Caco-2 (cell line): ENCODE measurements around the gene CIAO2A. TPM values are rescaled to one million over a fixed set of nuclear protein-coding genes. Genes with fewer than 3 reads are reported as not detected.
A peak's percentile ranks its signal among the peaks of the same experiment; 100 is the strongest.

Source experiments
- Bru-seq: library from RNA; stranded (reverse); fragments of 400-500 nt; gene quantifications from one replicate; lab custom pipeline; 2021; lab: Mats Ljungman, UMichigan
- BruChase-seq, 2 experiments: library from RNA; stranded (reverse); fragments of 400-500 nt; gene quantifications; one replicate each; lab custom pipeline; 2021; lab: Mats Ljungman, UMichigan
- BruUV-seq: library from RNA; stranded (reverse); fragments of 400-500 nt; replicated peaks from 2 replicates; lab custom pipeline; 2021; lab: Mats Ljungman, UMichigan
- CTCF ChIA-PET: fragments of 300-600 bp; sonication (Branson Sonifier 250); formaldehyde crosslinking; loops from one replicate; lab custom pipeline; 2022; ENCODE audit warnings: antibody characterized with exemption; lab: Charles Lee
- POLR2A ChIA-PET: fragments of 300-600 bp; sonication (Branson Sonifier 250); formaldehyde crosslinking; loops from one replicate; lab custom pipeline; 2022; ENCODE audit warnings: antibody characterized with exemption; lab: Charles Lee
- DNase-seq, 2 experiments: peaks; one replicate each; pipeline versions ENCODE4 v3.0.0 to v3.0.0-alpha.2; 2020 to 2022
- H3K27me3 ChIP-seq: replicated peaks from 2 replicates; pipeline ENCODE4 v1.6.0; 2011; ENCODE audit warnings: low read length; ENCODE audit not compliant: control insufficient read depth, insufficient read depth
- H3K36me3 ChIP-seq: 2 replicates; pipeline ENCODE4 v1.5.1; 2011; ENCODE audit warnings: low read length; ENCODE audit not compliant: control insufficient read depth, insufficient read depth
- H3K4me1 ChIP-seq: fragments of 250-450 bp; sonication (Bioruptor Pico); 2 replicates; pipeline ENCODE4 v1.5.1; 2020; ENCODE audit warnings: mild to moderate bottlenecking
- H3K4me3 ChIP-seq: 2 replicates; pipeline ENCODE4 v1.5.1; 2011; ENCODE audit warnings: low read depth, mild to moderate bottlenecking, control low read depth, low read length
- H3K9me3 ChIP-seq: fragments of 250-450 bp; sonication (Bioruptor Pico); 2 replicates; pipeline ENCODE4 v1.5.1; 2020; ENCODE audit warnings: mild to moderate bottlenecking, moderate library complexity
- H3K27ac Mint-ChIP-seq: one replicate; pipeline ENCODE4 v1.8.0; 2022; ENCODE audit warnings: mixed read lengths; ENCODE audit not compliant: unreplicated experiment
- H3K27me3 Mint-ChIP-seq: one replicate; pipeline ENCODE4 v1.8.0; 2022; ENCODE audit warnings: mixed read lengths; ENCODE audit not compliant: insufficient read depth, unreplicated experiment
- H3K36me3 Mint-ChIP-seq: one replicate; pipeline ENCODE4 v1.8.0; 2022; ENCODE audit warnings: mild to moderate bottlenecking, mixed read lengths; ENCODE audit not compliant: insufficient read depth, unreplicated experiment
- H3K4me1 Mint-ChIP-seq: one replicate; pipeline ENCODE4 v1.8.0; 2022; ENCODE audit warnings: low read depth, mixed read lengths; ENCODE audit not compliant: unreplicated experiment
- H3K4me3 Mint-ChIP-seq: one replicate; pipeline ENCODE4 v1.8.0; 2022; ENCODE audit warnings: mild to moderate bottlenecking, moderate library complexity, mixed read lengths; ENCODE audit not compliant: unreplicated experiment
- H3K9me3 Mint-ChIP-seq: one replicate; pipeline ENCODE4 v1.8.0; 2022; ENCODE audit warnings: mixed read lengths; ENCODE audit not compliant: unreplicated experiment
- CTCF ChIP-seq, 2 experiments: fragments of 200-600 bp in 1 of 2; IDR thresholded peaks; 1 replicate in 1 of 2; 2 replicates in 1 of 2; pipeline versions ENCODE4 v1.5.1 to v1.8.0; 2011 to 2022; ENCODE audit warnings: antibody characterized with exemption in 1 of 2, control low read depth in 1 of 2, inconsistent platforms in 1 of 2, low read depth in 1 of 2, low read length in 1 of 2, mild to moderate bottlenecking in 1 of 2, moderate library complexity in 1 of 2; ENCODE audit not compliant: insufficient read depth in 1 of 2, severe bottlenecking in 1 of 2, unreplicated experiment in 1 of 2
- intact Hi-C: fragments of 100-400 bp; cut with micrococcal nuclease; formaldehyde crosslinking; loops from one replicate; pipeline ENCODE4 v1.10.0; 2022; ENCODE audit not compliant: unreplicated experiment
- long read RNA-seq: library from polyadenylated mRNA; stranded (forward); transcript quantifications from one replicate; pipeline ENCODE4 v2.0.0, GENCODE V29; 2022
- total RNA-seq: library from RNA; stranded (reverse); gene quantifications from 2 replicates; pipeline ENCODE4 v1.2.3, GENCODE V29; 2022

CIAO2A gene
- 61.6 and 63.7 TPM in 2 replicates for total RNA-seq
- Bru-seq, nascent RNA = percentile 72 among the genes with signal in this experiment
- percentile 74 among the genes with signal in this experiment for BruChase-seq, experiment 1, labeled RNA remaining after a 2-hour chase
- percentile 83 among the genes with signal in this experiment for BruChase-seq, experiment 2, labeled RNA remaining after a 6-hour chase
- long read RNA-seq, transcript CIAO2A-201 (5 exons, 1,105 nt) = major isoform, 96 of 131 reads
- long read RNA-seq, transcript CIAO2A-206 (4 exons, 561 nt) = minor isoform, 6 of 131 reads
- long read RNA-seq, transcript CIAO2A-202 (4 exons, 826 nt) = minor isoform, 27 of 131 reads
- long read RNA-seq, partial matches to known transcripts = 0 of 131 reads
- long read RNA-seq, other reads (novel, unspliced or antisense) = 2 of 131 reads

GRCh38 chr15:64093627-64094417, at the start of gene CIAO2A:
Gene CIAO2A (minus strand): TSS chr15:64093838. CDS start chr15:64093768, 70 bp downstream.
- H3K36me3 ChIP-seq = no peaks in the 10 kb centered on the region
- no peak for TF ChIP-seq CTCF (IDR thresholded peaks at IDR 0.05; ENCODE audit: insufficient read depth in 1 of 2, low read depth in 1 of 2, low read length in 1 of 2, severe bottlenecking in 1 of 2, unreplicated experiment in 1 of 2)
- peak within 1 kb of the TSS; percentile 99 for H3K4me3 Mint-ChIP-seq

GRCh38 chr15:64143276-64143675, 49.6 kb upstream of the CIAO2A start:
- CTCF ChIA-PET = no interaction called here
- H3K4me3 Mint-ChIP-seq = no peak overlapping the region
- H3K4me1 Mint-ChIP-seq = no peaks in the 10 kb centered on the region
- POLR2A ChIA-PET = no interaction called here
- no TSS peak for BruUV-seq
- no peaks in the 10 kb centered on the region for H3K27me3 Mint-ChIP-seq
- Histone ChIP-seq H3K27me3 (no peaks in the 10 kb centered on the region), H3K4me3 (no peak overlapping the region), H3K4me1 (no peaks in the 10 kb centered on the region), H3K36me3 (no peaks in the 10 kb centered on the region), H3K9me3 (no peaks in the 10 kb centered on the region)
- DNase-seq = no peak
- no peak overlapping the region for H3K27ac Mint-ChIP-seq
- TF ChIP-seq CTCF (IDR thresholded peaks at IDR 0.05; ENCODE audit: insufficient read depth in 1 of 2, low read depth in 1 of 2, low read length in 1 of 2, severe bottlenecking in 1 of 2, unreplicated experiment in 1 of 2) = no peak
- peaks cover 23% of the 10 kb centered on the region for H3K36me3 Mint-ChIP-seq
- intact Hi-C loops = no loop called here
- H3K9me3 Mint-ChIP-seq = no peaks in the 10 kb centered on the region

More at GRCh38 chr15:64093627-64094417, at the start of gene CIAO2A:
- no TSS peak for BruUV-seq
- H3K27me3 Mint-ChIP-seq = no peaks in the 10 kb centered on the region
- peaks cover 18% of the 10 kb centered on the region for H3K4me1 Mint-ChIP-seq
- POLR2A ChIA-PET = interaction anchor here (0.5 to 1.2 kb wide), 4 partner anchors 38 to 249 kb away, joined by 3 to 5 read pairs (median 4); partner anchors contain the start of genes PPIB and SNX22
- Histone ChIP-seq H3K4me1 (peaks cover 18% of the 10 kb centered on the region), H3K27me3 (no peaks in the 10 kb centered on the region), H3K4me3 (peak within 1 kb of the TSS; percentile 74), H3K9me3 (no peaks in the 10 kb centered on the region)
- H3K36me3 Mint-ChIP-seq = peaks cover 31% of the 10 kb centered on the region
- H3K27ac Mint-ChIP-seq = peak within 1 kb of the TSS; percentile 99
- peak; percentile 94 to 98 for DNase-seq
- no peaks in the 10 kb centered on the region for H3K9me3 Mint-ChIP-seq
- intact Hi-C loops = loop anchor here (1.0 to 5.0 kb wide), 4 partner anchors 17 to 592 kb away; partner anchors contain the start of gene USP3
- CTCF ChIA-PET = interaction anchor here (0.5 to 1.7 kb wide), 14 partner anchors 16 to 484 kb away, joined by 3 to 11 read pairs (median 4); partner anchors contain the start of gene DAPK2
